PC-9 (cell line): Measurements from ENCODE around the gene MME. TPM values are rescaled to one million over a fixed set of nuclear protein-coding genes. Genes with fewer than 3 reads are reported as not detected.

Source experiments
- BruUV-seq: library from RNA; stranded (reverse); fragments of 400-500 nt; replicated peaks from 2 replicates; lab custom pipeline; 2021; lab: Mats Ljungman, UMichigan
- CTCF ChIA-PET: fragments of 300-600 bp; sonication (Branson Sonifier 250); formaldehyde crosslinking; loops from one replicate; lab custom pipeline; 2022; ENCODE audit warnings: antibody characterized with exemption; lab: Charles Lee
- POLR2A ChIA-PET: fragments of 300-600 bp; sonication (Branson Sonifier 250); formaldehyde crosslinking; loops from one replicate; lab custom pipeline; 2022; ENCODE audit warnings: antibody characterized with exemption; ENCODE audit not compliant: unreplicated experiment; lab: Charles Lee
- DNase-seq, 2 experiments: peaks; one replicate each; pipeline versions ENCODE4 v3.0.0 to v3.0.0-alpha.2; 2015 to 2022; ENCODE audit warnings: mixed read lengths in 1 of 2
- H2AFZ ChIP-seq: fragments of 200-600 bp; sonication (generic); 2 replicates; pipeline ENCODE4 v1.8.1; 2017; ENCODE audit warnings: antibody characterized with exemption
- H3F3A ChIP-seq: fragments of 200-600 bp; sonication (generic); 2 replicates; pipeline ENCODE4 v1.8.1; 2017; ENCODE audit warnings: antibody characterized with exemption, mild to moderate bottlenecking, low read depth; ENCODE audit not compliant: insufficient read depth
- H3K27ac ChIP-seq: fragments of 200-600 bp; sonication (generic); 2 replicates; pipeline ENCODE4 v1.6.1; 2016; ENCODE audit warnings: mixed run types
- H3K27me3 ChIP-seq: fragments of 200-600 bp; sonication (generic); 2 replicates; pipeline ENCODE4 v1.6.1; 2016; ENCODE audit warnings: low read depth, mixed run types; ENCODE audit not compliant: insufficient read depth
- H3K36me3 ChIP-seq: fragments of 200-600 bp; sonication (generic); 2 replicates; pipeline ENCODE4 v1.6.1; 2016; ENCODE audit warnings: low read depth, mixed run types
- H3K4me1 ChIP-seq: fragments of 200-600 bp; sonication (generic); replicated peaks from 2 replicates; pipeline ENCODE4 v1.6.1; 2016; ENCODE audit warnings: mixed run types; ENCODE audit not compliant: insufficient read depth
- H3K4me2 ChIP-seq: fragments of 200-600 bp; sonication (generic); 2 replicates; pipeline ENCODE4 v1.6.1; 2017; ENCODE audit warnings: mixed run types
- H3K4me3 ChIP-seq: fragments of 200-600 bp; sonication (generic); 2 replicates; pipeline ENCODE4 v1.6.1; 2016; ENCODE audit warnings: mixed run types
- H3K79me2 ChIP-seq: fragments of 200-600 bp; sonication (generic); 2 replicates; pipeline ENCODE4 v1.6.1; 2017; ENCODE audit warnings: low read depth, mixed run types
- H3K9me2 ChIP-seq: fragments of 200-600 bp; sonication (generic); 2 replicates; pipeline ENCODE4 v1.8.1; 2017; ENCODE audit warnings: mild to moderate bottlenecking; ENCODE audit not compliant: insufficient read depth
- H3K9me3 ChIP-seq: fragments of 200-600 bp; sonication (generic); 2 replicates; pipeline ENCODE4 v1.8.1; 2016; ENCODE audit warnings: low read depth; ENCODE audit not compliant: insufficient read depth
- H4K20me1 ChIP-seq: fragments of 200-600 bp; sonication (generic); 2 replicates; pipeline ENCODE4 v1.8.1; 2017; ENCODE audit not compliant: insufficient read depth
- CTCF ChIP-seq: fragments of 200-600 bp; sonication (generic); conservative IDR thresholded peaks from 2 replicates; pipeline ENCODE4 v1.6.1; 2017; ENCODE audit warnings: mixed run types, antibody characterized with exemption, mild to moderate bottlenecking, moderate library complexity
- EZH2 ChIP-seq: fragments of 200-600 bp; sonication (generic); IDR thresholded peaks from 2 replicates; pipeline ENCODE4 v1.8.0; 2017; ENCODE audit warnings: antibody characterized with exemption, low read depth
- intact Hi-C: fragments of 100-400 bp; cut with micrococcal nuclease; formaldehyde crosslinking; loops from one replicate; pipeline ENCODE4 v1.10.0; 2022; ENCODE audit not compliant: unreplicated experiment
- total RNA-seq: library from RNA; stranded (reverse); gene quantifications from 2 replicates; pipeline ENCODE4 v1.2.3, GENCODE V29; 2021

MME gene
- total RNA-seq, 1 experiment from 2014 or later, result 2.1 TPM

DNA sequence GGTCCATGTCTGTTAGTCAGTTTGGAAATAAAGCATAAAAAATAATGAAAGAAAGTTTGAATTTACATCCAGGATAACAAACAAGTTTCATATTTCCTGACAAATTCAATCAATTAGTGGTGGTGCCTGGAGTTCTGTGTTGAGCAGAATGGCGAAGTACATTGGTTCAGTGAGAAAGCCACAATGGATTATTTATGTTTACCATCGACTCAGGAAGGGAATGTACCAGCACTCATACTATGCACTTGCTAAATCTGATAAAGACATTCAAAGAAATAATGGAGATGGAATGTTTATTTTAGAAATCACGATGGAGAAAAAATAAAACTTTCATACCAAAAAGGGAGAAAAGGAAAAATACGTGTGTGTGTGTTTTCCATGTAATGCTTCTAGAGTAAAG, 45.3 kb upstream of the MME start:
- Histone ChIP-seq H3K4me3 (no peak overlapping the region), H3K79me2 (no peaks in the 10 kb centered on the region), H3K9me3 (no peaks in the 10 kb centered on the region), H3K36me3 (no peaks in the 10 kb centered on the region), H3K27me3 (no peaks in the 10 kb centered on the region), H3K4me1 (no peaks in the 10 kb centered on the region), H4K20me1 (no peaks in the 10 kb centered on the region), H3K27ac (no peak overlapping the region), H3K4me2 (no peak overlapping the region), H3F3A (no peaks in the 10 kb centered on the region), H2AFZ (peak overlapping the region; percentile 66), H3K9me2 (no peaks in the 10 kb centered on the region)
- ChIA-PET CTCF (no interaction called here), POLR2A (no interaction called here)
- no peak for DNase-seq
- intact Hi-C loops, result no loop called here
- TF ChIP-seq CTCF (no peak), EZH2 (no peak)
- no TSS peak for BruUV-seq

DNA sequence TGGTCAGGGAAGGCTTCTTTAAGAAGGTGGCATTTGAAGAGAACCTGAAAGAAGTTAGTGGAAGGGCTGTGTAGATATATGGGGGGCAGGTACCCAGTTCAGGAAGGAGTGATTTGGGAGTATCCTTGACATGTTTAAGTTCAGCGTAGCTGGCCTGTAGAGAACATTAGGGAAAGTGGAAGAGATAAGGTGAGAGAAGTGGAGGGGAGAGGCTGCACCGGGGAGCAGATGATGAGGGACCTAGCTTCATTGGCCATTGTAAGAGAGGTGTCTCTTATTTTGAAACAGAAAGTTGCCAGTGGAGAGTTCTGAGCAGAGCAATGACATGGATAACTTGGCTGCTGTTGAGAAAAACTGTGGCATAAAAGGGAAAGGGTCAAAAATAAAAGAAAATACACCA, 44.6 kb upstream of the MME start:
- TF ChIP-seq EZH2 (no peak), CTCF (no peak)
- no peaks in the 10 kb centered on the region for H3F3A ChIP-seq
- no peak overlapping the region for H3K27ac ChIP-seq
- no TSS peak for BruUV-seq
- CTCF ChIA-PET, result no interaction called here
- no peaks in the 10 kb centered on the region for H3K4me1 ChIP-seq
- H3K27me3 ChIP-seq, result no peaks in the 10 kb centered on the region
- no peaks in the 10 kb centered on the region for H4K20me1 ChIP-seq
- intact Hi-C loops, result no loop called here
- H3K4me3 ChIP-seq, result no peak overlapping the region
- H3K4me2 ChIP-seq, result no peak overlapping the region
- H3K79me2 ChIP-seq, result no peaks in the 10 kb centered on the region
- no peaks in the 10 kb centered on the region for H3K36me3 ChIP-seq
- peak overlapping the region; percentile 20; the same call in 1 of the 2 replicates for H2AFZ ChIP-seq
- POLR2A ChIA-PET, result no interaction called here
- no peak for DNase-seq
- H3K9me3 ChIP-seq, result no peaks in the 10 kb centered on the region
- no peaks in the 10 kb centered on the region for H3K9me2 ChIP-seq

GRCh38 chr3:155037508-155038202, 42.5 kb upstream of the MME start:
- ChIA-PET CTCF (no interaction called here), POLR2A (no interaction called here)
- H3K4me1 ChIP-seq, result no peaks in the 10 kb centered on the region
- H3K27me3 ChIP-seq, result no peaks in the 10 kb centered on the region
- no peak overlapping the region for H3K4me3 ChIP-seq
- intact Hi-C loops, result no loop called here
- H3K9me3 ChIP-seq, result no peaks in the 10 kb centered on the region
- no peak for TF ChIP-seq CTCF
- TF ChIP-seq EZH2, result no peak
- no peak for DNase-seq
- H2AFZ ChIP-seq, result 0 out of 2 replicates have a peak overlapping the region, but pooled peaks have one; percentile 59
- H3K9me2 ChIP-seq, result no peaks in the 10 kb centered on the region
- no peak overlapping the region for H3K4me2 ChIP-seq
- no peak overlapping the region for H3K27ac ChIP-seq
- H3F3A ChIP-seq, result no peaks in the 10 kb centered on the region
- H3K79me2 ChIP-seq, result no peaks in the 10 kb centered on the region
- no peaks in the 10 kb centered on the region for H4K20me1 ChIP-seq
- BruUV-seq, result no TSS peak
- no peaks in the 10 kb centered on the region for H3K36me3 ChIP-seq
